ENCODE measurements around the gene MDFIC2. TPM values are rescaled to one million over a fixed set of nuclear protein-coding genes. Genes with fewer than 3 reads are reported as not detected.

MDFIC2 gene
- total and polyA plus RNA-seq, 4 donors, result not detected

GRCh38 chr3:70244422-70244821, 68.0 kb downstream of the MDFIC2 start:
- Histone ChIP-seq H3K27me3 (ENCODE audit: control insufficient read depth in 4 of 4, insufficient read depth in 4 of 4, low read length in 3 of 4) (no peaks in the 10 kb centered on the region), H3K36me3 (ENCODE audit: control insufficient read depth in 4 of 4, insufficient read depth in 3 of 4, low read depth in 1 of 4, low read length in 3 of 4) (no peaks in the 10 kb centered on the region), H3K27ac (ENCODE audit: low read depth in 1 of 2, low read length in 2 of 2) (no peak overlapping the region), H3K4me3 (ENCODE audit: low read depth in 1 of 3, low read length in 3 of 3) (no peak overlapping the region), H3K4me1 (ENCODE audit: control insufficient read depth in 4 of 4, insufficient read depth in 4 of 4, low read length in 3 of 4) (no peaks in the 10 kb centered on the region), H3K9ac (ENCODE audit: low read depth in 1 of 2, low read length in 2 of 2) (no peak overlapping the region), H3K9me3 (ENCODE audit: control insufficient read depth in 4 of 4, low read length in 3 of 4) (no peaks in the 10 kb centered on the region)
- TF ChIP-seq HNF4G (IDR thresholded peaks at IDR 0.05), result no peak
- TF ChIP-seq, protein P1, sequence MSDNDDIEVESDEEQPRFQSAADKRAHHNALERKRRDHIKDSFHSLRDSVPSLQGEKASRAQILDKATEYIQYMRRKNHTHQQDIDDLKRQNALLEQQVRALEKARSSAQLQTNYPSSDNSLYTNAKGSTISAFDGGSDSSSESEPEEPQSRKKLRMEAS (IDR thresholded peaks at IDR 0.05), result no peak
- no peak for TF ChIP-seq ATF3 (IDR thresholded peaks at IDR 0.05)
- no peak for TF ChIP-seq TAF1 (conservative IDR thresholded peaks at IDR 0.05)
- no peak for TF ChIP-seq FOXA1 (IDR thresholded peaks at IDR 0.05)
- no peak for TF ChIP-seq JUND (IDR thresholded peaks at IDR 0.05)
- no peak for TF ChIP-seq FOXA2 (IDR thresholded peaks at IDR 0.05)
- TF ChIP-seq GABPA (IDR thresholded peaks at IDR 0.05 in 1 of 2, conservative IDR thresholded peaks at IDR 0.05 in 1 of 2), result no peak
- TF ChIP-seq ZBTB33 (IDR thresholded peaks at IDR 0.05), result no peak
- no peak for TF ChIP-seq EGR1 (IDR thresholded peaks at IDR 0.05; ENCODE audit: low read depth in 2 of 2)
- TF ChIP-seq, protein P2, sequence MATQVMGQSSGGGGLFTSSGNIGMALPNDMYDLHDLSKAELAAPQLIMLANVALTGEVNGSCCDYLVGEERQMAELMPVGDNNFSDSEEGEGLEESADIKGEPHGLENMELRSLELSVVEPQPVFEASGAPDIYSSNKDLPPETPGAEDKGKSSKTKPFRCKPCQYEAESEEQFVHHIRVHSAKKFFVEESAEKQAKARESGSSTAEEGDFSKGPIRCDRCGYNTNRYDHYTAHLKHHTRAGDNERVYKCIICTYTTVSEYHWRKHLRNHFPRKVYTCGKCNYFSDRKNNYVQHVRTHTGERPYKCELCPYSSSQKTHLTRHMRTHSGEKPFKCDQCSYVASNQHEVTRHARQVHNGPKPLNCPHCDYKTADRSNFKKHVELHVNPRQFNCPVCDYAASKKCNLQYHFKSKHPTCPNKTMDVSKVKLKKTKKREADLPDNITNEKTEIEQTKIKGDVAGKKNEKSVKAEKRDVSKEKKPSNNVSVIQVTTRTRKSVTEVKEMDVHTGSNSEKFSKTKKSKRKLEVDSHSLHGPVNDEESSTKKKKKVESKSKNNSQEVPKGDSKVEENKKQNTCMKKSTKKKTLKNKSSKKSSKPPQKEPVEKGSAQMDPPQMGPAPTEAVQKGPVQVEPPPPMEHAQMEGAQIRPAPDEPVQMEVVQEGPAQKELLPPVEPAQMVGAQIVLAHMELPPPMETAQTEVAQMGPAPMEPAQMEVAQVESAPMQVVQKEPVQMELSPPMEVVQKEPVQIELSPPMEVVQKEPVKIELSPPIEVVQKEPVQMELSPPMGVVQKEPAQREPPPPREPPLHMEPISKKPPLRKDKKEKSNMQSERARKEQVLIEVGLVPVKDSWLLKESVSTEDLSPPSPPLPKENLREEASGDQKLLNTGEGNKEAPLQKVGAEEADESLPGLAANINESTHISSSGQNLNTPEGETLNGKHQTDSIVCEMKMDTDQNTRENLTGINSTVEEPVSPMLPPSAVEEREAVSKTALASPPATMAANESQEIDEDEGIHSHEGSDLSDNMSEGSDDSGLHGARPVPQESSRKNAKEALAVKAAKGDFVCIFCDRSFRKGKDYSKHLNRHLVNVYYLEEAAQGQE (IDR thresholded peaks at IDR 0.05), result no peak
- TF ChIP-seq SP1 (IDR thresholded peaks at IDR 0.05), result no peak
- TF ChIP-seq RAD21 (IDR thresholded peaks at IDR 0.05), result no peak
- no peak for TF ChIP-seq YY1 (IDR thresholded peaks at IDR 0.05)
- TF ChIP-seq HNF4A (conservative IDR thresholded peaks at IDR 0.05), result no peak
- no peak for DNase-seq (ENCODE audit: low spot score)
- 86% methylated on average over 2 of the region's 2 CpGs for WGBS

GRCh38 chr3:70242297-70242882, 70.0 kb downstream of the MDFIC2 start:
- no peak for DNase-seq (ENCODE audit: low spot score)
- H3K9ac ChIP-seq (ENCODE audit: low read depth in 1 of 2, low read length in 2 of 2), result no peak overlapping the region
- no peaks in the 10 kb centered on the region for H3K9me3 ChIP-seq (ENCODE audit: control insufficient read depth in 4 of 4, low read length in 3 of 4)
- no peak overlapping the region for H3K27ac ChIP-seq (ENCODE audit: low read depth in 1 of 2, low read length in 2 of 2)
- no peak overlapping the region for H3K4me3 ChIP-seq (ENCODE audit: low read depth in 1 of 3, low read length in 3 of 3)
- H3K4me1 ChIP-seq (ENCODE audit: control insufficient read depth in 4 of 4, insufficient read depth in 4 of 4, low read length in 3 of 4), result no peaks in the 10 kb centered on the region
- H3K27me3 ChIP-seq (ENCODE audit: control insufficient read depth in 4 of 4, insufficient read depth in 4 of 4, low read length in 3 of 4), result peaks cover 0 to 3% (median 0%) of the 10 kb centered on the region in 4 donors
- H3K36me3 ChIP-seq (ENCODE audit: control insufficient read depth in 4 of 4, insufficient read depth in 3 of 4, low read depth in 1 of 4, low read length in 3 of 4), result no peaks in the 10 kb centered on the region
- 82% methylated on average over 2 of the region's 2 CpGs for WGBS
- TF ChIP-seq TAF1 (conservative IDR thresholded peaks at IDR 0.05) (no peak), YY1 (IDR thresholded peaks at IDR 0.05) (no peak), RXRA (IDR thresholded peaks at IDR 0.05) (no peak), ZBTB33 (IDR thresholded peaks at IDR 0.05) (no peak), FOXA1 (IDR thresholded peaks at IDR 0.05) (no peak), EGR1 (IDR thresholded peaks at IDR 0.05; ENCODE audit: low read depth in 2 of 2) (no peak), HNF4A (conservative IDR thresholded peaks at IDR 0.05) (no peak), RAD21 (IDR thresholded peaks at IDR 0.05) (no peak), HNF4G (IDR thresholded peaks at IDR 0.05) (no peak), GABPA (IDR thresholded peaks at IDR 0.05 in 1 of 2, conservative IDR thresholded peaks at IDR 0.05 in 1 of 2) (no peak)
- TF ChIP-seq, protein P2 (IDR thresholded peaks at IDR 0.05), result no peak
- TF ChIP-seq, protein P1 (IDR thresholded peaks at IDR 0.05), result no peak
